ENCODE data around the gene ANKRD9.

GRCh38 chr14:102491786-102492530 lies 17.6 kb downstream of the ANKRD9 start:
- TF ChIP-seq, protein P1, sequence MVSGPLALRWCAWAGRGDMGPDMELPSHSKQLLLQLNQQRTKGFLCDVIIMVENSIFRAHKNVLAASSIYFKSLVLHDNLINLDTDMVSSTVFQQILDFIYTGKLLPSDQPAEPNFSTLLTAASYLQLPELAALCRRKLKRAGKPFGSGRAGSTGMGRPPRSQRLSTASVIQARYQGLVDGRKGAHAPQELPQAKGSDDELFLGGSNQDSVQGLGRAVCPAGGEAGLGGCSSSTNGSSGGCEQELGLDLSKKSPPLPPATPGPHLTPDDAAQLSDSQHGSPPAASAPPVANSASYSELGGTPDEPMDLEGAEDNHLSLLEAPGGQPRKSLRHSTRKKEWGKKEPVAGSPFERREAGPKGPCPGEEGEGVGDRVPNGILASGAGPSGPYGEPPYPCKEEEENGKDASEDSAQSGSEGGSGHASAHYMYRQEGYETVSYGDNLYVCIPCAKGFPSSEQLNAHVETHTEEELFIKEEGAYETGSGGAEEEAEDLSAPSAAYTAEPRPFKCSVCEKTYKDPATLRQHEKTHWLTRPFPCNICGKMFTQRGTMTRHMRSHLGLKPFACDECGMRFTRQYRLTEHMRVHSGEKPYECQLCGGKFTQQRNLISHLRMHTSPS (CRISPR knock-in tag; IDR thresholded peaks at IDR 0.05; ENCODE audit: low read depth): no peak
- TF ChIP-seq HOXA3 (CRISPR knock-in tag; IDR thresholded peaks at IDR 0.05): no peak
- no peak for TF ChIP-seq REST (IDR thresholded peaks at IDR 0.05; ENCODE audit: borderline replicate concordance in 1 of 2, low read depth in 1 of 2, low read length in 2 of 2)
- no peak for TF ChIP-seq MAFF (IDR thresholded peaks at IDR 0.05; ENCODE audit: low read depth, low read length)
- TF ChIP-seq KMT2A (CRISPR knock-in tag; IDR thresholded peaks at IDR 0.05): no peak
- no peak for TF ChIP-seq ZNF335 (CRISPR knock-in tag; IDR thresholded peaks at IDR 0.05)
- no peak for TF ChIP-seq MEF2D (CRISPR knock-in tag; IDR thresholded peaks at IDR 0.05)
